Liver (tissue), 9 donors: ENCODE data around the gene TUSC1. TPM values are rescaled to one million over a fixed set of nuclear protein-coding genes. Genes with fewer than 3 reads are reported as not detected.
"Not testable (repeated sequence)": the region's sequence is repeated elsewhere in the genome, so short reads cannot be mapped to it uniquely, and the experiment has no call there.

Experiments used
- DNase-seq: peaks from one replicate; pipeline ENCODE4 v3.0.0-alpha.2; 2017; ENCODE audit warnings: low spot score
- H3K27ac ChIP-seq, 2 donors: one replicate each; pipeline ENCODE4 v1.7.0; 2013; ENCODE audit warnings: inconsistent platforms in 2 of 2, low read length in 2 of 2, control low read depth in 1 of 2, low read depth in 1 of 2, mild to moderate bottlenecking in 1 of 2
- H3K27me3 ChIP-seq, 4 donors: one replicate each; pipeline versions ENCODE4 v1.6.1 to v1.7.0; 2013; ENCODE audit warnings: low read length in 3 of 4, inconsistent platforms in 1 of 4, mild to moderate bottlenecking in 1 of 4, moderate library complexity in 1 of 4; ENCODE audit not compliant: control insufficient read depth in 4 of 4, insufficient read depth in 4 of 4
- H3K36me3 ChIP-seq, 4 donors: one replicate each; pipeline versions ENCODE4 v1.6.1 to v1.7.0; 2013; ENCODE audit warnings: low read length in 3 of 4, mild to moderate bottlenecking in 3 of 4, low read depth in 1 of 4, moderate library complexity in 1 of 4; ENCODE audit not compliant: control insufficient read depth in 4 of 4, insufficient read depth in 3 of 4
- H3K4me1 ChIP-seq, 4 donors: one replicate each; pipeline versions ENCODE4 v1.6.1 to v1.7.0; 2013; ENCODE audit warnings: low read length in 3 of 4, mild to moderate bottlenecking in 3 of 4, moderate library complexity in 1 of 4; ENCODE audit not compliant: control insufficient read depth in 4 of 4, insufficient read depth in 4 of 4
- H3K4me3 ChIP-seq, 3 donors: one replicate each; pipeline versions ENCODE4 v1.6.1 to v1.7.0; 2013; ENCODE audit warnings: low read length in 3 of 3, control low read depth in 1 of 3, low read depth in 1 of 3, mild to moderate bottlenecking in 1 of 3
- H3K9ac ChIP-seq, 2 donors: one replicate each; pipeline ENCODE4 v1.7.0; 2013; ENCODE audit warnings: low read length in 2 of 2, mild to moderate bottlenecking in 2 of 2, moderate library complexity in 2 of 2, control low read depth in 1 of 2, low read depth in 1 of 2
- H3K9me3 ChIP-seq, 4 donors: one replicate each; pipeline versions ENCODE4 v1.6.1 to v1.7.0; 2013; ENCODE audit warnings: low read length in 3 of 4; ENCODE audit not compliant: control insufficient read depth in 4 of 4
- EGR1 ChIP-seq, 2 donors: IDR thresholded peaks; 2 replicates each; pipeline ENCODE4 v1.6.1; 2016 to 2018; ENCODE audit warnings: antibody characterized with exemption in 2 of 2, low read depth in 2 of 2
- FOXA1 ChIP-seq: IDR thresholded peaks from 2 replicates; pipeline ENCODE4 v1.6.1; 2016; ENCODE audit warnings: antibody characterized with exemption
- FOXA2 ChIP-seq: IDR thresholded peaks from 2 replicates; pipeline ENCODE4 v1.6.1; 2016; ENCODE audit warnings: antibody characterized with exemption
- GABPA ChIP-seq, 2 donors: IDR thresholded peaks in 1 of 2; conservative IDR thresholded peaks in 1 of 2; 2 replicates each; pipeline ENCODE4 v1.6.1; 2016; ENCODE audit warnings: antibody characterized with exemption in 2 of 2, mild to moderate bottlenecking in 1 of 2, moderate library complexity in 1 of 2
- HNF4A ChIP-seq, 2 donors: conservative IDR thresholded peaks; 2 replicates each; pipeline ENCODE4 v1.6.1; 2016; ENCODE audit warnings: antibody characterized with exemption in 2 of 2, mild to moderate bottlenecking in 2 of 2
- HNF4G ChIP-seq: IDR thresholded peaks from 2 replicates; pipeline ENCODE4 v1.6.1; 2016; ENCODE audit warnings: antibody characterized with exemption
- JUND ChIP-seq, 2 donors: IDR thresholded peaks; 2 replicates each; pipeline ENCODE4 v1.6.1; 2016; ENCODE audit warnings: antibody characterized with exemption in 2 of 2
- NR2F2 ChIP-seq: IDR thresholded peaks from 2 replicates; pipeline ENCODE4 v1.6.1; 2016; ENCODE audit warnings: antibody characterized with exemption
- RAD21 ChIP-seq, 2 donors: IDR thresholded peaks; 2 replicates each; pipeline ENCODE4 v1.6.1; 2016; ENCODE audit warnings: antibody characterized with exemption in 2 of 2, mild to moderate bottlenecking in 2 of 2
- RXRA ChIP-seq, 2 donors: IDR thresholded peaks; 2 replicates each; pipeline ENCODE4 v1.6.1; 2017 to 2018; ENCODE audit warnings: antibody characterized with exemption in 2 of 2, mild to moderate bottlenecking in 1 of 2
- SP1 ChIP-seq: IDR thresholded peaks from 2 replicates; pipeline ENCODE4 v1.6.1; 2018; ENCODE audit warnings: antibody characterized with exemption, mild to moderate bottlenecking
- TAF1 ChIP-seq: conservative IDR thresholded peaks from 2 replicates; pipeline ENCODE4 v1.6.1; 2016; ENCODE audit warnings: antibody characterized with exemption, mild to moderate bottlenecking
- YY1 ChIP-seq: IDR thresholded peaks from 2 replicates; pipeline ENCODE4 v1.6.1; 2016; ENCODE audit warnings: antibody characterized with exemption, mild to moderate bottlenecking
- WGBS: extraction: QIAGEN DNeasy Blood & Tissue Kit; methylation state at CpG from one replicate; pipeline ENCODE4 v1.1.7; 2013; 5-methylcytosine and 5-hydroxymethylcytosine counted together
- polyA plus RNA-seq, 2 donors: library from polyadenylated mRNA; stranded (reverse) in 1 of 2; unstranded in 1 of 2; fragments of 200-250 nt in 1 of 2; fragments of >200 nt in 1 of 2; fragmentation: Nextera tagmentation in 1 of 2; extraction: Ambion mirVana in 1 of 2; gene quantifications; one replicate each; pipeline versions ENCODE4 v1.2.1 to v1.2.3, GENCODE V29; 2013 to 2015
- total RNA-seq, 2 donors: library from RNA; depleted of rRNA; stranded (reverse); fragments of >200 nt; gene quantifications; one replicate each; pipeline ENCODE4 v1.2.3, GENCODE V29; 2014
- TF ChIP-seq, protein P1 (sequence below): IDR thresholded peaks from 2 replicates; pipeline ENCODE4 v1.6.1; 2016; ENCODE audit warnings: antibody characterized with exemption
- TF ChIP-seq, protein P2 (sequence below): IDR thresholded peaks from 2 replicates; pipeline ENCODE4 v1.6.1; 2016; ENCODE audit warnings: antibody characterized with exemption
- TF ChIP-seq, protein P3 (sequence below): IDR thresholded peaks from 2 replicates; pipeline ENCODE4 v1.6.1; 2016; ENCODE audit warnings: antibody characterized with exemption, mild to moderate bottlenecking
- TF ChIP-seq, protein P4 (sequence below): fragments of 150-350 bp; IDR thresholded peaks from 2 replicates; pipeline ENCODE4 v1.5.1; 2017; ENCODE audit warnings: improper control_type of control experiment, low read depth, low read length; ENCODE audit not compliant: missing input control
- TF ChIP-seq, protein P5 (sequence below): IDR thresholded peaks from 2 replicates; pipeline ENCODE4 v1.6.1; 2016; ENCODE audit warnings: antibody characterized with exemption
- donor health status: healthy.
- donor health status: healthy.
- donor health status: healthy.
- donor health status: healthy.
- donor health status: healthy.

Gene TUSC1
- total and polyA plus RNA-seq, 4 donors, result 3.9 to 6.4 (median 5.8) TPM

DNA sequence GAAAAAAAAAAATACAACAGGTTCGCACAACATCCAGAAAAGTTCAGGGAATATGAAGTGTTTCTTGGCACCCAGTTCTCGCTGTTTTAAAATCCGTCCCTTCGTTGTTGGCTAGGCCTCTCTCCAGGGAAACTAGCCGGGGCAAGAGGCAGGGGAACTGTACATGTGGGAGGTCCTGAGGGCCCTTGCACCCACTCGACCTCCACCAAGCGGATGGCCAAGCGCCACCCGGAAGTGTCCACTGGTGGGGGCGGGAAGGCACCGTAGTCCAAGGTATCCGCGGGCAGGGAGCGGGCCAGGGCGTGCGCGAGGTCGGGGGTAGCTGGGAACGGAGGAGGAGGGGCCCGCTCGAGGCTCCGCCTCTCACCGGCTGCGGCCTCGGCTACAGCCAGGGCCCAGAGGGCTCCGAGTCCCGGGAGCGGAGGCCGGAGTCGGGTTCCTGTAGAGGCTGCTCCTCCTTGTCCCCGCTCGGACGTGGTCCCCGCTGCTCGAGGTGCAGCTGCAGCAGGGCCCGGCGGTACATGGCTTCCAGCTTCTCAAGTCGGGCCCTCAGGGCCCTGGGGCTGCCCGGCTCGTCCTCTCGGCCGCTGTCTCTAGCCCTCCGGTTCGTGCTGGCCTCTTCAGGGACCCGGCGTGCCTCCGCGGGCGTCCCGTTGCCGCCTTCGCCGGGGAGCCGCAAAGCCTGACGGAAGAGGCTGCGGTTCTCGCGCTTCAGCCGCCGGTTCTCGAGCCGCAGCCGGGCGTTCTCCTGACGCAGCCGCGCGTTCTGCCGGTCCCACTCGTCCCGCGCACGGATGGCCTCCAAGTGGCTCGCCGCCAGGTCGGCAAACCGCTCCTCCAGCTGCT, 720 bp downstream of the TUSC1 start:
- no peaks in the 10 kb centered on the region for H3K9me3 ChIP-seq
- DNase-seq, result peak; percentile 85
- peak overlapping the region; percentile 26 to 92 for H3K9ac ChIP-seq
- TF ChIP-seq RAD21 (IDR thresholded peaks at IDR 0.05) (peak in 1 of 2 donors; percentile 22), HNF4A (conservative IDR thresholded peaks at IDR 0.05) (peak; percentile 77 to 79), JUND (IDR thresholded peaks at IDR 0.05) (no peak), FOXA1 (no peak), RXRA (IDR thresholded peaks at IDR 0.05) (peak; percentile 73 to 81), HNF4G (peak; percentile 11), YY1 (peak; percentile 36), SP1 (peak; percentile 70), NR2F2 (peak; percentile 27), GABPA (IDR thresholded peaks at IDR 0.05 in 1 of 2, conservative IDR thresholded peaks at IDR 0.05 in 1 of 2) (peak; percentile 42 to 84), TAF1 (peak; percentile 37), FOXA2 (no peak), EGR1 (IDR thresholded peaks at IDR 0.05; ENCODE audit: low read depth in 2 of 2) (peak; percentile 57 to 60)
- TF ChIP-seq, protein P1, sequence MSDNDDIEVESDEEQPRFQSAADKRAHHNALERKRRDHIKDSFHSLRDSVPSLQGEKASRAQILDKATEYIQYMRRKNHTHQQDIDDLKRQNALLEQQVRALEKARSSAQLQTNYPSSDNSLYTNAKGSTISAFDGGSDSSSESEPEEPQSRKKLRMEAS, result no peak
- TF ChIP-seq, protein P2, sequence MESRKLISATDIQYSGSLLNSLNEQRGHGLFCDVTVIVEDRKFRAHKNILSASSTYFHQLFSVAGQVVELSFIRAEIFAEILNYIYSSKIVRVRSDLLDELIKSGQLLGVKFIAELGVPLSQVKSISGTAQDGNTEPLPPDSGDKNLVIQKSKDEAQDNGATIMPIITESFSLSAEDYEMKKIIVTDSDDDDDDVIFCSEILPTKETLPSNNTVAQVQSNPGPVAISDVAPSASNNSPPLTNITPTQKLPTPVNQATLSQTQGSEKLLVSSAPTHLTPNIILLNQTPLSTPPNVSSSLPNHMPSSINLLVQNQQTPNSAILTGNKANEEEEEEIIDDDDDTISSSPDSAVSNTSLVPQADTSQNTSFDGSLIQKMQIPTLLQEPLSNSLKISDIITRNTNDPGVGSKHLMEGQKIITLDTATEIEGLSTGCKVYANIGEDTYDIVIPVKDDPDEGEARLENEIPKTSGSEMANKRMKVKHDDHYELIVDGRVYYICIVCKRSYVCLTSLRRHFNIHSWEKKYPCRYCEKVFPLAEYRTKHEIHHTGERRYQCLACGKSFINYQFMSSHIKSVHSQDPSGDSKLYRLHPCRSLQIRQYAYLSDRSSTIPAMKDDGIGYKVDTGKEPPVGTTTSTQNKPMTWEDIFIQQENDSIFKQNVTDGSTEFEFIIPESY, result no peak
- TF ChIP-seq, protein P3, sequence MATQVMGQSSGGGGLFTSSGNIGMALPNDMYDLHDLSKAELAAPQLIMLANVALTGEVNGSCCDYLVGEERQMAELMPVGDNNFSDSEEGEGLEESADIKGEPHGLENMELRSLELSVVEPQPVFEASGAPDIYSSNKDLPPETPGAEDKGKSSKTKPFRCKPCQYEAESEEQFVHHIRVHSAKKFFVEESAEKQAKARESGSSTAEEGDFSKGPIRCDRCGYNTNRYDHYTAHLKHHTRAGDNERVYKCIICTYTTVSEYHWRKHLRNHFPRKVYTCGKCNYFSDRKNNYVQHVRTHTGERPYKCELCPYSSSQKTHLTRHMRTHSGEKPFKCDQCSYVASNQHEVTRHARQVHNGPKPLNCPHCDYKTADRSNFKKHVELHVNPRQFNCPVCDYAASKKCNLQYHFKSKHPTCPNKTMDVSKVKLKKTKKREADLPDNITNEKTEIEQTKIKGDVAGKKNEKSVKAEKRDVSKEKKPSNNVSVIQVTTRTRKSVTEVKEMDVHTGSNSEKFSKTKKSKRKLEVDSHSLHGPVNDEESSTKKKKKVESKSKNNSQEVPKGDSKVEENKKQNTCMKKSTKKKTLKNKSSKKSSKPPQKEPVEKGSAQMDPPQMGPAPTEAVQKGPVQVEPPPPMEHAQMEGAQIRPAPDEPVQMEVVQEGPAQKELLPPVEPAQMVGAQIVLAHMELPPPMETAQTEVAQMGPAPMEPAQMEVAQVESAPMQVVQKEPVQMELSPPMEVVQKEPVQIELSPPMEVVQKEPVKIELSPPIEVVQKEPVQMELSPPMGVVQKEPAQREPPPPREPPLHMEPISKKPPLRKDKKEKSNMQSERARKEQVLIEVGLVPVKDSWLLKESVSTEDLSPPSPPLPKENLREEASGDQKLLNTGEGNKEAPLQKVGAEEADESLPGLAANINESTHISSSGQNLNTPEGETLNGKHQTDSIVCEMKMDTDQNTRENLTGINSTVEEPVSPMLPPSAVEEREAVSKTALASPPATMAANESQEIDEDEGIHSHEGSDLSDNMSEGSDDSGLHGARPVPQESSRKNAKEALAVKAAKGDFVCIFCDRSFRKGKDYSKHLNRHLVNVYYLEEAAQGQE, result peak; percentile 81
- TF ChIP-seq, protein P4, sequence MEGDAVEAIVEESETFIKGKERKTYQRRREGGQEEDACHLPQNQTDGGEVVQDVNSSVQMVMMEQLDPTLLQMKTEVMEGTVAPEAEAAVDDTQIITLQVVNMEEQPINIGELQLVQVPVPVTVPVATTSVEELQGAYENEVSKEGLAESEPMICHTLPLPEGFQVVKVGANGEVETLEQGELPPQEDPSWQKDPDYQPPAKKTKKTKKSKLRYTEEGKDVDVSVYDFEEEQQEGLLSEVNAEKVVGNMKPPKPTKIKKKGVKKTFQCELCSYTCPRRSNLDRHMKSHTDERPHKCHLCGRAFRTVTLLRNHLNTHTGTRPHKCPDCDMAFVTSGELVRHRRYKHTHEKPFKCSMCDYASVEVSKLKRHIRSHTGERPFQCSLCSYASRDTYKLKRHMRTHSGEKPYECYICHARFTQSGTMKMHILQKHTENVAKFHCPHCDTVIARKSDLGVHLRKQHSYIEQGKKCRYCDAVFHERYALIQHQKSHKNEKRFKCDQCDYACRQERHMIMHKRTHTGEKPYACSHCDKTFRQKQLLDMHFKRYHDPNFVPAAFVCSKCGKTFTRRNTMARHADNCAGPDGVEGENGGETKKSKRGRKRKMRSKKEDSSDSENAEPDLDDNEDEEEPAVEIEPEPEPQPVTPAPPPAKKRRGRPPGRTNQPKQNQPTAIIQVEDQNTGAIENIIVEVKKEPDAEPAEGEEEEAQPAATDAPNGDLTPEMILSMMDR, result no peak
- TF ChIP-seq, protein P5, sequence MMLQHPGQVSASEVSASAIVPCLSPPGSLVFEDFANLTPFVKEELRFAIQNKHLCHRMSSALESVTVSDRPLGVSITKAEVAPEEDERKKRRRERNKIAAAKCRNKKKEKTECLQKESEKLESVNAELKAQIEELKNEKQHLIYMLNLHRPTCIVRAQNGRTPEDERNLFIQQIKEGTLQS, result no peak
- H3K27me3 ChIP-seq, result no peaks in the 10 kb centered on the region
- H3K4me1 ChIP-seq, result peaks cover 1 to 14% (median 6%) of the 10 kb centered on the region in 4 donors
- no peaks in the 10 kb centered on the region for H3K36me3 ChIP-seq
- peak overlapping the region; percentile 96 to 98 for H3K27ac ChIP-seq
- WGBS, result 4% methylated on average over 77 of the region's 77 CpGs
- peak overlapping the region; percentile 66 to 95 (median 69) for H3K4me3 ChIP-seq

DNA sequence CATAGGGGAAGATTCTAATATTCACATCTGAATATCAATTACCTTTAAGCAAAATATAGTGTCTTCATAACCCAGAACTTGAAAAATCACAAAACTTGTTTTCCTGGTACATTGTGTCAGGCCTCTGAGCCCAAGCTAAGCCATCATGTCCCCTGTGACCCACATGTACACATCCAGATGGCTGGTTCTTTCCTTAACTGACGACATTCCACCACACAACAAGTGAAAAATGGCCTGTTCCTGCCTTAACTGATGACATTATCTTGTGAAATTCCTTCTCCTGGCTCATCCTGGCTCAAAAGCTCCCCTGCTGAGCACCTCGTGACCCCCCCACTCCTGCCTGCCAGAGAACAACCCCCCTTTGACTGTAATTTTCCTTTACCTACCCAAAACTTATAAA, 2.4 kb downstream of the TUSC1 start:
- 88% methylated on average over 2 of the region's 2 CpGs for WGBS
- H3K27me3 ChIP-seq, H3K36me3 ChIP-seq, H3K4me3 ChIP-seq, H3K9me3 ChIP-seq, DNase-seq, H3K9ac ChIP-seq, H3K27ac ChIP-seq: not testable (repeated sequence)
- peaks cover 1 to 14% (median 6%) of the 10 kb centered on the region in 4 donors for H3K4me1 ChIP-seq
